ENCODE measurements around the gene NUP85. TPM values are rescaled to one million over a fixed set of nuclear protein-coding genes. Genes with fewer than 3 reads are reported as not detected.
"Not testable (repeated sequence)": the region's sequence is repeated elsewhere in the genome, so short reads cannot be mapped to it uniquely, and the experiment has no call there.

NUP85 gene
- total RNA-seq, 1 donor from 2014 or later = 126 TPM

DNA sequence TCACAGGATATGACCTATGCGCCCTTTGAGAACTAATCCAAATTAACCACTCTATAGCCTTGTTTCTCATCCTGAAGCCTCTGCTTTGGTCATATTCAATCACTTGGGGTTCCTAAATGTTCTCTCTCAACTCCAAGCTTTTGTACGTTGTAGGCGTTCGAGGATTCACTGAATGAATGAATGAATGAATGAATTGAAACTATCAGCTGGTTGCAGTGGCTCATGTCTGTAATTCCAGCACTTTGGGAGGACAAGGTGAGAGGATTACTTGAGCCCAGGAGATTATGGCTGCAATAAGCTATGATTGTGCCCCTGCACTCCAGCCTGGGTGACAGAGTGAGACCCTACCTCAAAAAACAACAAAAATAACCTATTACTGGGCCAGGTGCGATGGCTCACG lies 16.9 kb upstream of the NUP85 start:
- H3K4me3 Mint-ChIP-seq = no peak overlapping the region
- H3K4me1 Mint-ChIP-seq = peaks cover 10% of the 10 kb centered on the region
- peaks cover 5% of the 10 kb centered on the region for H3K27me3 Mint-ChIP-seq (ENCODE audit: low read depth)
- TF ChIP-seq, protein P1, sequence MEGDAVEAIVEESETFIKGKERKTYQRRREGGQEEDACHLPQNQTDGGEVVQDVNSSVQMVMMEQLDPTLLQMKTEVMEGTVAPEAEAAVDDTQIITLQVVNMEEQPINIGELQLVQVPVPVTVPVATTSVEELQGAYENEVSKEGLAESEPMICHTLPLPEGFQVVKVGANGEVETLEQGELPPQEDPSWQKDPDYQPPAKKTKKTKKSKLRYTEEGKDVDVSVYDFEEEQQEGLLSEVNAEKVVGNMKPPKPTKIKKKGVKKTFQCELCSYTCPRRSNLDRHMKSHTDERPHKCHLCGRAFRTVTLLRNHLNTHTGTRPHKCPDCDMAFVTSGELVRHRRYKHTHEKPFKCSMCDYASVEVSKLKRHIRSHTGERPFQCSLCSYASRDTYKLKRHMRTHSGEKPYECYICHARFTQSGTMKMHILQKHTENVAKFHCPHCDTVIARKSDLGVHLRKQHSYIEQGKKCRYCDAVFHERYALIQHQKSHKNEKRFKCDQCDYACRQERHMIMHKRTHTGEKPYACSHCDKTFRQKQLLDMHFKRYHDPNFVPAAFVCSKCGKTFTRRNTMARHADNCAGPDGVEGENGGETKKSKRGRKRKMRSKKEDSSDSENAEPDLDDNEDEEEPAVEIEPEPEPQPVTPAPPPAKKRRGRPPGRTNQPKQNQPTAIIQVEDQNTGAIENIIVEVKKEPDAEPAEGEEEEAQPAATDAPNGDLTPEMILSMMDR (conservative IDR thresholded peaks at IDR 0.05) = no peak
- peaks cover 6% of the 10 kb centered on the region for H3K36me3 Mint-ChIP-seq (ENCODE audit: low read depth)
- DNase-seq (ENCODE audit: low read depth, low spot score) = no peak
- no peak overlapping the region for H3K27ac Mint-ChIP-seq (ENCODE audit: unreplicated experiment)
- peaks cover 4% of the 10 kb centered on the region for H3K9me3 Mint-ChIP-seq

DNA sequence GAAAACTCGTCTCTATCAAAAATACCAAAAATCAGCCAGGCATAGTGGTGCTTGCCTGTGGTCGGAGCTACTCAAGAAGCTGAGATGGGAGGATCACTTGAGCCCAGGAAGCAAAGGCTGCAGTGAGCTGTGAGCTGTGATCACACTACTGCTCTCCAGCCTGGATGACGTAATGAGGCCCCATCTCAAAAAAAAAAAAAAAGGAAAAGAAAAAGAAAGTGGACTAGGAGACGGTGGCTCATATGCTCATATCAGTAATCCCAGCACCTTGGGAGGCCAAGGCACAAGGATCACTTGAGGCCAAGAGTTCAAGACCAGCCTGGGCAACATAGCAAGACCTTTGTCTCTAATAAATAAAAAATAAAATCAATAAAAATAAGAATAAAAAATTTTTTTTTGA lies 13.9 kb upstream of the NUP85 start:
- H3K9me3 Mint-ChIP-seq = no peaks in the 10 kb centered on the region
- TF ChIP-seq, protein P1 (conservative IDR thresholded peaks at IDR 0.05) = no peak
- H3K4me3 Mint-ChIP-seq = no peak overlapping the region
- peaks cover 5% of the 10 kb centered on the region for H3K27me3 Mint-ChIP-seq (ENCODE audit: low read depth)
- no peaks in the 10 kb centered on the region for H3K36me3 Mint-ChIP-seq (ENCODE audit: low read depth)
- DNase-seq (ENCODE audit: low read depth, low spot score) = no peak
- H3K4me1 Mint-ChIP-seq = no peaks in the 10 kb centered on the region
- no peak overlapping the region for H3K27ac Mint-ChIP-seq (ENCODE audit: unreplicated experiment)

DNA sequence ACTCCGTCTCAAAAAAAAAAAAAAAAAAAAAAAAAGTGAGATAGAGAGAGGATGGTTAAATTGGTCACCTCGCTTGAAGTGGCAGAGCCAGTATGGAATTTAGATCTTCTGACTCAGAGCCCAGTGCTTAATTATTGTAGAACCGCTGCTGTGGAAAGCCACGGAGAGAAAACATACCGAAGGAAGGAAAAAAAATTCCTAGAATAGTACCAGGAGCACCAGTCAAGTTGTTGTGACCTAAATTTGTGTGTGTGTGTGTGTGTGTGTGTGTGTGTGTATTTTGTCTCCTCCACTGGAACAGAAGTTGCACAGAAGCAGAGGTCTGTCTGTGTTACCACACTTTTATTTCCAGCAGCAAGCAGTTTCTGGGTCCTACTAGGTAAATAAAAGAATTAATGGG lies 10.6 kb upstream of the NUP85 start:
- H3K27ac Mint-ChIP-seq (ENCODE audit: unreplicated experiment) = no peak overlapping the region
- H3K4me1 Mint-ChIP-seq = no peaks in the 10 kb centered on the region
- no peaks in the 10 kb centered on the region for H3K9me3 Mint-ChIP-seq

DNA sequence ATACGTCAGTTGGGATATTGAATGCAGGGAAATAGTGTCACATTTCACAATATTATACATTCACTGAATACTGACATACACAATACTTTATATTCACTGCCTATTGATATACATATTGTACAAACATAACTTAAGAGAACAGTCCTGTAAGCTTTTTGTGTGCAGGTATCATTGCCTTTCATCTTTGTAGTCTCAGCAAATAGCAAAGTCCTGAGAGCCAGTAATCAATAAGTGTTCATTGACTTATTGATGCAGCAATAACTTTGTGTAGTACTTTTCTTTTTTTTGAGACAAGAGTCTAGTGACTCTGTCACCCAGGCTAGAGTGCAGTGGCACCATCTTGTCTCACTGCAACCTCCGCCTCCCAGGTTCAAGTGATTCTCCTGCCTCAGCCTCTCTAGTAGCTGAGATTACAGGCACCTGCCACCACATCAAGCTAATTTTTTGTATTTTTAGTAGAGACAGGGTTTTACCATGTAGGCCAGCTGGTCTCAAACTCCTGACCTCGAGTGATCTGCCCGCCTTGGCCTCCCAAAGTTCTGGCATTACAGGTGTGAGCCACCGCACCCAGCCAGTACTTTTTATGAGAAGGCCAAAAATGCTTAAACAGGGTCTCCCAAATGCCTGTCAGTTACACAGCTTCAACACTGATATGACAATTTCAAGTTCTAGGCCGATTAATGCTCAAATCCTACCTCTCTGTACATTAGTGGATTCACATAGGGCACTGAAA lies 5.4 kb upstream of the NUP85 start:
- H3K27me3 Mint-ChIP-seq (ENCODE audit: low read depth) = no peaks in the 10 kb centered on the region
- TF ChIP-seq, protein P1 (conservative IDR thresholded peaks at IDR 0.05) = no peak
- no peak overlapping the region for H3K4me3 Mint-ChIP-seq
- H3K27ac Mint-ChIP-seq (ENCODE audit: unreplicated experiment) = no peak overlapping the region
- H3K36me3 Mint-ChIP-seq (ENCODE audit: low read depth) = no peaks in the 10 kb centered on the region
- DNase-seq (ENCODE audit: low read depth, low spot score) = no peak
- H3K4me1 Mint-ChIP-seq = peaks cover 5% of the 10 kb centered on the region
- H3K9me3 Mint-ChIP-seq = no peaks in the 10 kb centered on the region

More for the DNA sequence above, 10.6 kb upstream of the NUP85 start:
- no peak for DNase-seq (ENCODE audit: low read depth, low spot score)
- Mint-ChIP-seq H3K27me3 (ENCODE audit: low read depth) (no peaks in the 10 kb centered on the region), H3K4me3 (no peak overlapping the region), H3K36me3 (ENCODE audit: low read depth) (no peaks in the 10 kb centered on the region)
- TF ChIP-seq, protein P1 (conservative IDR thresholded peaks at IDR 0.05) = no peak

DNA sequence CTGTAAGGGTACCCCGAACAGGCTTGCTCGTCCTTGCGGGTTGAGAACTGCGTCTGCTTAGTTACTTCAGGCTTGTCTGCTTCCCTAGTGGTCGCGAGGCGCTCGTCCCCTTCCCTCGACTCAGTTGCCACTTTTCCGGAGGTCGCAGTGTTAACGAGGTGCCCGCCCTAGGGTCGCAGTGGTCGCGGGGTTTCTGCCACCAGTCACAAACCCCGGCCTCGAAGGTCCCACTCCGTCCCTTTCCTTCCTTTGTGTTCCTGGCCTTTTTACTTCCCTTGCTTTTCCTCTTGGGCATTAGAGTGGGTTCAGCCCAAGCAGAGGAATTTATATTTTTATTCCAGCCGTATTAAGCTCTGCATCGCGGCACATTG lies 299 bp downstream of the NUP85 start:
- H3K27me3 Mint-ChIP-seq (ENCODE audit: low read depth) = no peaks in the 10 kb centered on the region
- H3K36me3 Mint-ChIP-seq (ENCODE audit: low read depth) = peaks cover 3% of the 10 kb centered on the region
- no peak for DNase-seq (ENCODE audit: low read depth, low spot score)
- no peaks in the 10 kb centered on the region for H3K9me3 Mint-ChIP-seq
- peak overlapping the region; percentile 97 for H3K4me3 Mint-ChIP-seq
- H3K4me1 Mint-ChIP-seq = peaks cover 18% of the 10 kb centered on the region
- peak overlapping the region; percentile 100 for H3K27ac Mint-ChIP-seq (ENCODE audit: unreplicated experiment)
- TF ChIP-seq, protein P1 (conservative IDR thresholded peaks at IDR 0.05) = peak; percentile 36

DNA sequence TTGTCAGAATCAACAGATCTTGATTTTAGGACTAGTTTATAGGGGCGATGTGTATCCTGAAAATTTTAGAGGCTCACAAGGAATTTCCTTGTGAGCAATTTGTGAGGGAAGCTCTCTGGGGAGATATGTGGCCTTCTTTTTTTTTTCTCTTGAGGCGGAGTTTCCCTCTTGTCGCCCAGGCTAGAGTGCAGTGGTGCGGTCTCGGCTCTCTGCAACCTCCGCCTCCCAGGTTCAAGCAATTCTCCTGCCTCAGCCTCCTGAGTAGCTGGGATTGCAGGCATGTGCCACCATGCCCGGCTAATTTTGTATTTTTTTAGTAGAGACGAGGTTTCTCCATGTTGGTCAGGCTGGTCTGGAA lies 1.6 kb downstream of the NUP85 start:
- not testable (repeated sequence) for H3K36me3 Mint-ChIP-seq (ENCODE audit: low read depth); H3K27me3 Mint-ChIP-seq (ENCODE audit: low read depth); H3K9me3 Mint-ChIP-seq; DNase-seq (ENCODE audit: low read depth, low spot score)
- H3K4me1 Mint-ChIP-seq = peaks cover 13% of the 10 kb centered on the region
- peak overlapping the region; percentile 97 for H3K4me3 Mint-ChIP-seq
- H3K27ac Mint-ChIP-seq (ENCODE audit: unreplicated experiment) = peak overlapping the region; percentile 35

Measured in neural crest cell (in vitro differentiated cells).